CD4-positive, alpha-beta T cell treated with Interferon gamma for 1 hour (primary cell): ENCODE data around the gene RNF157.
A peak's percentile ranks its signal among the peaks of the same experiment; 100 is the strongest.

ENCODE experiments used
- DNase-seq: peaks from one replicate; pipeline ENCODE4 v3.0.0-alpha.2; 2020

Gene RNF157

DNA sequence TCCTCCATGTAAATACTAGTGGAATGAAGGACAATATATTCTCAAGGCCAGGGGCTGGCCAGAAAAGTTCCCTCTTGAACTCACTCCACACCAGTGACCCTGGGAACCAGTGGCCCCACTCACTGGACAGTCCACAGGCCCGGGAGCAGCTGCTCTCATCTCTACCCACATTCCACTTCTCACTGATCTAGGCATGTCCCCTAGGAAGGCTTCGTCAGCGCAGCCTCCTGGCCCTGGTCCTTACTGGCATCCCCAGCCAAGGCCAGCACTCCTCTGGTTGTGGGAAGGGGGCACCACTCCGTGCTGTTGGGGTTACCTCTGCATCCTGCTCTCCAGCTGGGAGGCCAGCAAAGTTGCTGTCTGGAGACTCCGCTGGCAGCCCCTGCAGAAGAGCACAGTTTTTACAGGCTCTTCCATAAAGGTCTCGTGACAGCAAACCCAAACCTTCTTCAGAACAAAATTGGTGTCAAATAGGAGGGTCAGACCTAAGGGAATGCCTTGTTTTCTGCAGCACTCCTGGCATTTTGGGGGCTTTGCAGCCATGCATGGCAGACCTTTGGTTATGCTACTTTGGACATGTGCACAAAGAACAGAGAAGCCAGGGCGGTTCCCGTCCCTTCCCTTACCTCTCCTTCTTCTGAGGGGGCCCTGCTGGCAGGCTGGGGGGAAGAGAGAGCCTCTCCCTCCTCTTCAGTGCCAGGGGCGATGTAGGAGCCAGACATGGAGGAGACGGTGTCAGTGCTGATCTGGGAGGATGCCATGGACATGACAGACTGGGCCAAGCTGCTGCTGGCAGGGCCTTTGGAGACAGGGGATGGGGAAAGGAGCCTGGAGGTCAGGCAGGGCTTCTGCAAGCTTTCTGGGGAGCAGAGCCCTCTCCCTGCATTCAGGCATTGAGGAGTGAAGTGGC lies 85.1 kb downstream of the RNF157 start:
- no peak for DNase-seq

DNA sequence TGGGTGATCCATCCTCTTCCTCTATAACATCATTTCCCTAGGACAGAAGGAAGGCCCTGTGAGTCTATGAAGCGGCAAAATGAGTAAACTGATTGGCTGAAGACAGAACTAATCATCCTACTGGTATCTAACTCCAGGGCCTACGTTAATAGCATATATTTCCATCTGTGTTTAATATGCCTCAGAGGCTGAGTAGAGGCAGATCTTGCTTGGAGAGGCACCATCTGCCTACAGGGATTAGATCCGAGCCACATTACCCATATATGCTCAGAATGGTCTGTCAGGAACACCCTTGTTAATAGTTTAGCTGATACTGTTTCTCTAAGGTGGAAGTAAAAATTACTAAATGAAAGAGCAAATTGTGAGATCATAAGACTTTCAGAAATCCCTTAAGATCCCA lies 86.0 kb downstream of the RNF157 start:
- no peak for DNase-seq

DNA sequence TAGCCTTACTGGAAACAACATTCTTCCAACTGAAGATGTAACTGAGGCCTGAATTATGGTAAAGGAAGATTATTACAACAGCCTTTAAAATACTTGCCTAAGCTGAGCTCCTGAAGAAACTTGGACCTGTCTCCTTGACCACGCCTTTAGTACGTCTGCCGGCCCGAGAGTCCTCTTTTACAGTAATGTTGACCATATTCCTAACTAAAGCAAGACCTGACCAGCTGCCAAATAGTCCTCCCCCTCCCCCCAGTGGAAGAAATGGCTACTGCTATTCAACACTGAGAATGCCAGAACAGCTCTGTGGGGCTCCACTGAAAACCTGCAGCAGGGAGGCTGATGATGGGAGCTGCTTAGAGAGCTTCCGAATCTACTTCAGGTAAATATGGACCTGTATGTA lies 86.7 kb downstream of the RNF157 start:
- DNase-seq = no peak

DNA sequence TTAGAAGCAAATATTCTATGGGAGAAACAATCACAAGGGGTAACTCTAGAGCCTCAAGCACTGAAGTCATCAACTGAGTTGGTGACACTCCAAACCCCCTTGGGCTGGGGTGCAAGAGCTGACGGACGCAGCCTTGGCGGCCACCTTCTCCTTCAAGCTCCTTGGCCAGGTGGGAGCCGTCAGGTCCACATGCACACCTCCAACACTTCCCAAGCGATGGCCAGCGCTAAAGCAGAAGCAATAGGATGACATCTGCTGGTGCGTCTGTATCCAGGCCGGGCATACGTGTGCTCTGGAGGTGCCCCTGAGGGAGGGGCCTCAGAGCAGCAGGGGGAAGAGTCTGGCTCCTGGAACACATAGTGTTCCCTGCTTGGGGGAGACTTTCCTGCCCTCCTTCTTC lies 87.1 kb downstream of the RNF157 start:
- DNase-seq = no peak

DNA sequence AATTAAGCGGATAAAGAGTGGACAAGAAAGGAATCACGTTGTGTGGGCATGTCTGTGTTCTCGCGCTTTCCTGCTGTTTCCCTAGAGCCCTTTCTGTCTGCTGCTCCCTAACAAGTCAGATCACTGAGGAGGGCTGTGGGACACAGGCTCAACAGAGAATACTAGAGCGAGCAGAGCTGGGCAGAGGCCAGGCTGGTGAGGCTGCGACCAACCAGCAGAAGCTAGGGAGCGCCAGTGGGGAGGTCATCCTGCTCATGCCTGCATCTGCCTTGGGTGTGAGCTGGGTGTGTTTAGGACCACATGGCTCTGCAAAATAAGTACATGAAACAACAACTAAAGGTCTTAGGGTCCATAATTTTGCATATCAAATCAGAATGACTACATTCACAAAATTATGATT lies 87.7 kb downstream of the RNF157 start:
- no peak for DNase-seq

DNA sequence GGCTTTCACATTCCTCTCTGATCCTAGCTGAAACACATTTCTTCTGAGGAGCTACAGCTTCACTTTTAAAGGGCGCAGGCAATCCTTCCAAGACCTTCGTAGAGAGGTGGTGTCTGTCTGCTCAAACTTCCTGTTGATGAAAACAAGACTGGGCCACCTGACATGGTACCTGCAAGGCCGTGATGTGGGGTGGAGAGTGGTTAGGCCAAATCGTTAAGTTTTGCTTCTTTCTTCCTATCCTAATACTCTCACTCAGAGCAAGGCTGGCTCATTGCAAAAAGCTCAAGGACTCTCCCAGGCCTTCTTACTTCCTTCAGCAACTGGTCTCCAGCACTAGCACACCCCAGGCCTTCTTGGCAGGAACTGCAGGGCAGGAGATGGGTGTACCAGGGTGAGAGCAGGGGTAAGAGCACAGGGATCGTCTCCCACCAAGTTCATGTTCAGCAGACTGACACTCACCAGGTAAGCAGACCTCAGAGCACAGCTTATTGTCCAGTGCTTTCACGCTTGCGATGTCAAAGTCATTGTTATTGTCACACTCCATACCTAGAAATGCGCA lies 88.3 kb downstream of the RNF157 start:
- DNase-seq = peak; percentile 33

DNA sequence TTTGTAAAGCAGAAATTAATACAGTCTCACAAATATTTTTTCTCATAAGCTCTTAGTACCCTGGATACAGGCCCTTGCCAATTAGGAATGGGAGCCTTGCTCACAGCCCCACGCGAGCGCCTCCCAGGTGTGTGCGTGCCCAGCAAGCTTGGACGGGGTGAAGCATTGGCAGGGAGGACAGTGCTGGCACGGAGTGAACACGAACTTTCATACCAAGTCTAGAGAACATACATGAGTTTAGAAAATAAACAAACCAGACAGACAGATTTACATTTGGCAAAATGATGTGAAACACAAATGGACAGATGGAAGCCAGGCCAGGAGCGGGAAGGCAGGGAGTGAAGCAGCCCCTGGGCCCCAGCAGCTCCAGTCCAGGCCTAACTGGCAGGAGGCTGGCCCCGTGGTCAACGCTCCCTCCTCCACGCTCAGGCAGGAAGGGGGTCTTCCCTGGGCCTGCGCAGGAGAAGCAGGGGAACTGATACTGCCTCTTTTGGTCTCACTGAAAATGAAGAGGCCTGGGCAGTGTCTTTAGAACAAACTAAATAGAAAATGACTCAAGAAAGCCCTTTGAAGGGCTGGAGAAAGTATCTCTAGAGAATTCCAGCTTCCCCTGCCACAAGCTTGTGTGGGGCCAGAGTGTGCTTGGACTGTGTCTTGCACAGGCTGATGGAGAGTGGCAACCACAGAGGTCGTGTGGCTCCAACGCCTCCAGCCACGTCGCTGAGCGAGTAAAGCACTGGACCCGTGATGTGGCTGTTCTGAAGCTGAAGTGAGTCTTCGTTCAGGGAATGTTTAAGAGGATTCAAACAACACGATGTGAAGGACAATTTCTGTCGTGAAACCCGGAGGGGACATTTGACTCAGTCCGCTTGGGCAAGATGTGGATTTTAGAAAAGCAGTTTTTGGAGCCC lies 89.3 kb downstream of the RNF157 start:
- no peak for DNase-seq

DNA sequence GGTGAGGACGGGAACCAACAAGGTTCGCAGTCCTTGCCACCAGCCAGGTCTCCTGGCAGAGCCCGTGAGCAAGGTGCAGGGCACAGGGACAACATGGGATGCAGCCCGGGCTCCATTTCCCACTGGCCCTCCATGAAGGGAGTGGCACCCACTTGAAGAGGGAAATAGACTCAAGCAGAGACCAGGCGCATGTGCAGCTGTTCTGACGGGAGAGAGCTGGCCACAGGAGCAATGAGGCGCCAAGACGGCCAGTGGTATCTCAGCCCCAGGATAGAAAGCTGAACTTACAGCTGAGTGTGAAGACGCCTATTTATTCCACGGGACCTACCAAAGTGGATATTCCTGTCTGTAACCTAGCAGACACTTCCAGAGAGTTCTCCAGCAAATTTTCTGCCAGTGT lies 91.1 kb downstream of the RNF157 start:
- no peak for DNase-seq

DNA sequence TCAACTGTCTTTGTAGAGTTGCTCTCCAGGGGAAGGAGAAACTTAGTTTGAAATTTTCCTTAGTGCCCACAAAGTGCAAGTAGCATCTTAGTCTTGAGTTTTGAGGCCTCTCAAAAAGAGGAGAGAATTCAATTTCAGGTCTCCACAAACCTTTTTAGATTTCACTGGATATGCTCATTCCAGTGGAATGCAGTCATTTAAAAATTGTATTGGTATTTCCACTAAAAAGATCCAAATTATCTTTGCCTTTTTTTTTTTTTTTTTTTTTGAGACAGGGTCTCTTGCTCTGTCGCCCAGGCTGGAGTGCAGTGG lies 92.3 kb downstream of the RNF157 start:
- DNase-seq = no peak

DNA sequence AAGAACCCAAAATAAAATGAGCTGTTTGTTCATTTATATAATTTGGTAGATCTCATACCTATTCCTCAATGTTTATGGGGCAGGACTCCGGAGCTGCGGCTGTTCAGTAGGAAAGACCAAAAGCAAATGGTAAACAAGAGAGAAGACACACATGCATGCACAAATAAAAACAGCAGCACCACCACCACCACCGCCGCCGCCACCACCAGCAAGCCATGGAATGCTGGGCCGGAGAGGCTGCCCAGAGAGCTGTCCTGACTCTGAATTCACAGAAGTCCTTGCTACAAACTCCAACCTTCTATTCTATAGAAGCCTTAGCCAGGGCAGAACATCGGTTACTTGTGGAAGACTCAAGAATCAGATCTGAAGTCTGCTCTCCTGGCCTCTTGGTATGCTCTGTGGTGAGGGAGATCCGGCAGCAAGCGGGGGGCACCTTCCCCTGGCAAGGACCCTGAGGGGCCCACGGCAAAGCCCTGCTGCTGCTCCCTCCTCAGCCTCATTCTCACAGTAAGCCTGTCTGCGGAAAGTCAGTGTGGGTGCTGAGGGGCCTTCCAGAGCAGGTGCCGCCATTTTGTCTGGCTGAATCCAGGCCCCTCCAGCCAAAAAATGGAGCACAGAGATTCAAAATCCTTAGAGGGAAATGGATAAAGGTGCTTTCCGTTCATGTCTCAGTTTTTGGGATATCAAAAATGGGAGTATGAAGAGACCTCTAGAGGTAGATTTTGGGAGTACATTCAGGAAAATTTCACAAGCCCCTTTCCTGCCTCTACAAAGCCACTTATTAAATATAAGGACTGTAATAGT lies 92.9 kb downstream of the RNF157 start:
- DNase-seq = no peak

DNA sequence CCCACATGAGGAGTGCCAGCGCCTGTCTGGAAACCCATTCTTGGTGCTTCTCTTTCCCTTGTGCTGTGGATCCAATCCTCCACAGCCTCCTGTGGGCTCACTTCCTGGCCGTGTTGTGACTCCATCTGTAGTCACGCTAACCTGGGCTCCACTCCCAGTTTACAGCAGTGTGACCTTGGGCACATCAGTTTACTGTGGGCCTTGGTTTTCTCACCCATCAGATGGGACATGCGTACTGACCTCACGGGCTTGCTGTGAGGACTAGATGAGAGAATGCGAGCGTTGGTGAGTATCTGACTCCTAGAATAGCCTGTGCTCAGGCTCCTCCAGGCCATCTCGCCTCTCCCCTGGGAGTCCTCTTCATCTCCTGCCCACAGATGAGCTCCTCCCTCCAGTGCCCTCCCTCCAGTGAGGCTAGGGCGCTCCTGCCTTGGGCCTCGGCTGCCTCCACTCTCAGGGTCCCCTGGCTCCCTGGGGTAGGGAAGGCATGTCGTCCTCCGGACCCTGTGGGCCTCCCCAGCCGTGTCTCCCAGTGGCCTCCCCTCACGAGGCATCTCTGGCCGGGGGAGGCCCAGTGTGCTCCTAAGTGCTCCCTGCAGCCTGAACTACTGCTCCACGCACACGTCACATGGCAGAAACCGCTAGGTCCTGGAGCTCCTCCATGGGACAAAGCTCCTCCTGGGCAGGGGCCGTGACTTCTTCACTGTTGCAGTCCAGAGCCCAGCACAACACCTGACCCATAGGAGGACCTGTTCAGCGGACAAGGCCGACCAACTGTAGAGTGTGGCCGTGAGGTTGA lies 94.0 kb downstream of the RNF157 start:
- no peak for DNase-seq

DNA sequence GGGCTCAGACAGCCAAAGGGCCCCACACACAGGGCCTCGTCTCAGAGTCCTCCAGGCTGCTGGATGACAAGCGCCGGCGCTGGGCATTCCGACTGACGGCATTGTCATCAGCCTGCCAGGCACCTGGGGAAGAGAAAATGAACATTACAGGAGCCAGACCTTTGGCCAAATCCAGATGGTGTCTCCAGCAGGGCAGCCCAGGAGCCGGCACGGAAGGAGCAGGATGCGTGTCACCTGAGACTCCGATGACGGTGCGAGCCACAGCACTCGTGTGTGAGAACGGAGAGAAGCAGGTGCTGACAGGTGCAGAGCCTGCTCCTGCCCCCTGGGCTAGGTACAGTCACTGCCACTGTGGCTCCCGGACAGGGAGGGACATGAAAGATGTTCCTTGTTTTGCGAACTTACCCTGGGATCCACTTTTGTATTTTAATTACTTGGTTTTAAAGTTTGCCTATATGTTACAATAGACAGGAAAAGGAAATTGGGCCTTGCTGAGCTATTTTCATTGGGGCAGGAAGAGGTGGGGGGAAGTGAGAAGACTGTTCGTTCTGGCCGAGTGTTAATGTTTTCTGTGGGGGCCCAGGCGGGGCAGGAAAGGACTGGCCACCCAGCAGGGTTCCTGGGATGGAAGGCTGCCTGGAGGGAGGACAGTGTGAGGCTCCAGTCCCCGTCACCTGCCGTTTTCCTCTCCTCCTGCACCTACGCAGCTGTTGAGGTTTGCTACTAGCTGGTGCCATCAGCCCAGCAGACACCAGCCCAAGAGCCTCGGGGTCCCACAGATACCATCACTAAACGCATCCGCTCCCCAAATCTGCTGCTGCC lies 94.9 kb downstream of the RNF157 start:
- peak; percentile 58 for DNase-seq

DNA sequence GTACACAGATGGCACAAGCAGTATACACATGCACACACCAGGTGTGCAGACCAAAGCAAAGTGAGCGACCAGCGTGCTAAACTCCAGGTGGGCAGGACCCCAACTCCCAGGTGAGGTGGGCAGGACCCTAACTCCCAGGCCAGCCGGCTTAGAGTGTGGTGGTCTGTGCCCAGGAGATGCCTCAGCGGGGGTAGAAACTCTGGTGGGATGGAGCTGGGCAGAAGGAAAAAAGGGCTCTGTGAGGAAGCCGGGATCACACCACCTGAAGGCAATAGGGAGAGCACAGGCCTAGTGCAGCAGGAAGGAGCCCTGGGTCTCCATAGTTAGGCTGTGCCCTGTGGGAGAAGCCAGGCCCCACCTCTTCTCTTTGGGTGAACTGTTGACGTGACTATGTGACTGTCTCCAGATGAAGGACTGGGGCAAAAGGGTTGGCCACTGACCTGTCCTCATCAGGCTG lies 97.7 kb downstream of the RNF157 start:
- no peak for DNase-seq

DNA sequence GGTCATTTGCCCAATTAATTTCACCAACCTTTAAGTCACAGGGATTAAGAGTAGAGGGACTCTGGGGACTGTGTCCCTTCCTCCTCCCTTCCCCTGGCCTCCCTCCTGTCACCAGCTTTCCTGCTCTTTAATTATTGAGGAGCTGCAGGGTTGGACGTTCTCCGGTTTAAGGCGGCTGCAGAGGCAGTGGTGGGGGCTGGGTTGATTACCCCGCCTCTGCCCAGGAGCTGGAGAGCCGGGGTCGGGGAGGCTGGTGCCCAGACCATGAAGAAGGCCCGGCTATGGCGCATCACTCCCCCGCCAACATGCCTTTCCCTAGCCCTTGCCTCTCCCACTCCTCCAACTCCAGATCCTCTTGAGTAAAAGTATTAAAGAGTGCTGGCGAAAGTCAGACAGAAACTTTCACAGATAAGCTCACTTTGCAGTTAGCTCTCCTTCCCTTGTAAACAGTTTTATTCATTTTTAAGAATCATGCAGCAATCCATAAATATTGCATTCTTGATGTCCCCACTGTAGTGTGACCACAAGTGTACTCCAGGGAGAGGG lies 98.2 kb downstream of the RNF157 start:
- DNase-seq = no peak

DNA sequence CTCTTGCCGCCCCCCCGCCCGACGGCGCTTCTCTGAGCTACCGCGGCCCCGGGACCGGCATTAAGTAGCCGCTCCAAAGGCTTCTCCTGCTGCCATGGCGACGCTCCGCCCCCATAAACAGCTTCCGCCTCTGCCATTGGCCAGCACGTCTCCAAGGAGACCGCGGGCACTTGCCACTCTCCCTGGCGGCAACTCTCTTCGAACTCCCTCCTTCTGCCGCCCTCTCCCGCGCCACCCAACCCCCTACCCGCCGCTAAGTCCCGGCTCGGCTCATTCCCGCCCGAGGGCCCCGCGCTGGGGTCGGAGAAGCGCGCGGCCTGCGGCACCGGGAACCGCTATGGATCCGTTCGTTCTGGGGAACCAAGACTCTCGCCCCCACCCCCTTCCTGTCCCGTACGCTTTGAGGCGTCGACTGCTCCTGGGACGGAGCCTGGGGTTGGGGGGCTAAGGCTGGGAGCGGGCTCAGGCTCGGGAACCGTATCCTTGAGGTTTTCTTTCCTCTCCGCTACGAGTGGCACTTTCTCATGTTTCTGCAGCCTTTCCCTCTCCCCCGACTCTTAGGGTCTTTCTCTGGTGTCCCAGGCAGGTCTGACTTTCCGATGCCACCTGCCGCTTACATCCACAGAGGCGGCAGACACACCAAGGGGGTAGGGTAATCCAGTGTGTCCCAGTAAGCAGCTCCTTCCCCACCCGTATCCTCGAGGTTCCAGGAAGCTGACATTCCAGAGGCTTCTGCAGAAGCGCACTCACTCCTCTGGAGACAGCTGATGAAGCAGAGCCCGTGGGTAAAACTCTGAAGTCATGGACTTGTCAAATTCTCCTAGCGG lies 98.9 kb downstream of the RNF157 start, which contains the start of gene FOXJ1:
TSS of gene FOXJ1 (minus strand) at position 34 of the 827 bp plus-strand sequence. CDS start 850 bp downstream, outside the sequence.
- DNase-seq = peak; percentile 95

DNA sequence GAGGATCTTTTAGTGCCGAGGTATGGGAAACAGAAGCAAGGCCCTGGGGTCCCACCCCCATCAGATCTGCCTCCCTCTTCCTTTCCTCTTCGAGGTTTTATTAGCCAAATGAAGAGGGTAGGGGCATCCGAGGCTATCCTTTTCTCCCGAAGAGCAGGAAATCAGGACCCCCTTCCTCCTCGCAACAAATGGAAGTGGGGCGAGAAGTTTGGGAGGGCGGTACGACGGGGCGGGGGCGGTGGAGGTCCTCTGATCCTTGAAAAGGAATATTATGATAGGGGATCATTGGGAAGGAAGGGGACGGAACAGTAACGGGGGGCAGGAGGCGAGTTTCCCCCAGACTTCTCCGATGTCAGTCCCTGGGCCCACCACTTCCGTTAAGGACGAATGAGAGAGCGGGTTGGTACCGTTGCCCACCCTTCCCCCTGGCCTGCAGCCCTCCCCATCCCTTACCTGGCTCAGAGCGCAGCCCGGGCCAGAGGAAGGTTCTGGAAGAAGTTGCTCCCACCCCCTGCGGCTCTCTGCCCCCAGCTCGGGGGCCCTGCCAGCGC lies 99.6 kb downstream of the RNF157 start:
- DNase-seq = no peak

DNA sequence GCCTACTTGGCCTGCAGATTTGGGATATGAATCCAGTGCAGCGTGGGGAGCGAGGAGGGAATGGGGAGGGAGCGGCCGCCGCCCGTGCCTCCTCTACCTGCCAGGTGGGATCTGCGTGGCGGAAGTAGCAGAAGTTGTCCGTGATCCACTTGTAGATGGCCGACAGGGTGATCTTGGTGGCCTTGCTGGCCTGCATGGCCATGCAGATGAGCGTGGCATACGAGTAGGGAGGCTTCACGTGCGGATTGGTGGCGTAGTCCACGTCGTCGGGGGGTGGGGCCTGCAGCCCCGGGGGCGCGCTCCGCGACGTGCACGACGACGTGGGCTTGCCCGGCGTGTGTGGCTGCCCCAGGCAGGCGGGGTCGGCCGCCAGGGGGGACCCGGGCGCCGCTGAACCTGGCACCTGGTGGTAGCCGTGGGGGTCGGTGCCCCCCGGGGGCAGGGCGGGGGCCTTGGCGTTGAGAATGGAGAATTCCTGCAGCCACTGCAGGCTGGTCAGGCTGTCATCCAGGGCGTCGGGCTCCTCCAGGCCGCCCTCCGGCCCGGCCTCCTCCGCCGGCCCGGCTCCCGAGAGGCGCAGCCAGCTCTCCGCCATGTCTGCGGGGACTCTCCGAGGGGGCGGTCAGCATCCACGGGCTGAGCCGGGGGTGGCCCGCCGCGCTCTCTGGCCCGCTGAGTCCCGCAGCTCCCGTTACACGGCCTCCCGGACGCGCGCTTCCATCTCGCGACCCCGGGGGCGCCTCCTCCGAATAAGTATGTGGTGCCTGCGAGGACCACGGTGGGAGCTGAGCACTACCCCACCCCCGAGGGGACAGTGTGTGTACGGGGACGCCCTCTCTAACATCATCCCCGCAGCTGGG lies 100.3 kb downstream of the RNF157 start:
- peak; percentile 48 for DNase-seq
